ENCODE measurements around the gene SEMA5B. TPM values are rescaled to one million over a fixed set of nuclear protein-coding genes. Genes with fewer than 3 reads are reported as not detected.

Gene SEMA5B
- total RNA-seq, 2 donors from 2014 or later, result 0.14 to 3.2 TPM

- peaks cover 0 to 12% of the 10 kb centered on the region in 2 donors for H3K4me1 ChIP-seq (ENCODE audit: control insufficient read depth in 1 of 2, low read depth in 2 of 2)
Observed at GRCh38 chr3:122918576-122919290, 108.8 kb downstream of the SEMA5B start.

GRCh38 chr3:122917412-122917811 lies 110.2 kb downstream of the SEMA5B start:
- Histone ChIP-seq H3K27me3 (replicated peaks; ENCODE audit: insufficient read depth) (no peaks in the 10 kb centered on the region), H3K4me1 (ENCODE audit: control insufficient read depth in 1 of 2, low read depth in 2 of 2) (peaks cover 0 to 12% of the 10 kb centered on the region in 2 donors), H3K4me3 (no peak overlapping the region), H3K27ac (no peak overlapping the region), H3K9me3 (no peaks in the 10 kb centered on the region), H3K36me3 (no peaks in the 10 kb centered on the region)
- DNase-seq (ENCODE audit: low spot score) (no peak), ATAC-seq (ENCODE audit: insufficient number of reproducible peaks, low FRiP score, low read depth) (no peak)
- TF ChIP-seq, protein P1, sequence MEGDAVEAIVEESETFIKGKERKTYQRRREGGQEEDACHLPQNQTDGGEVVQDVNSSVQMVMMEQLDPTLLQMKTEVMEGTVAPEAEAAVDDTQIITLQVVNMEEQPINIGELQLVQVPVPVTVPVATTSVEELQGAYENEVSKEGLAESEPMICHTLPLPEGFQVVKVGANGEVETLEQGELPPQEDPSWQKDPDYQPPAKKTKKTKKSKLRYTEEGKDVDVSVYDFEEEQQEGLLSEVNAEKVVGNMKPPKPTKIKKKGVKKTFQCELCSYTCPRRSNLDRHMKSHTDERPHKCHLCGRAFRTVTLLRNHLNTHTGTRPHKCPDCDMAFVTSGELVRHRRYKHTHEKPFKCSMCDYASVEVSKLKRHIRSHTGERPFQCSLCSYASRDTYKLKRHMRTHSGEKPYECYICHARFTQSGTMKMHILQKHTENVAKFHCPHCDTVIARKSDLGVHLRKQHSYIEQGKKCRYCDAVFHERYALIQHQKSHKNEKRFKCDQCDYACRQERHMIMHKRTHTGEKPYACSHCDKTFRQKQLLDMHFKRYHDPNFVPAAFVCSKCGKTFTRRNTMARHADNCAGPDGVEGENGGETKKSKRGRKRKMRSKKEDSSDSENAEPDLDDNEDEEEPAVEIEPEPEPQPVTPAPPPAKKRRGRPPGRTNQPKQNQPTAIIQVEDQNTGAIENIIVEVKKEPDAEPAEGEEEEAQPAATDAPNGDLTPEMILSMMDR (IDR thresholded peaks at IDR 0.05), result no peak

More at GRCh38 chr3:122918576-122919290, 108.8 kb downstream of the SEMA5B start:
- H3K27ac ChIP-seq, result no peak overlapping the region
- no peaks in the 10 kb centered on the region for H3K9me3 ChIP-seq
- no peaks in the 10 kb centered on the region for H3K36me3 ChIP-seq
- no peaks in the 10 kb centered on the region for H3K27me3 ChIP-seq (replicated peaks; ENCODE audit: insufficient read depth)
- ATAC-seq (ENCODE audit: insufficient number of reproducible peaks, low FRiP score, low read depth), result no peak
- no peak overlapping the region for H3K4me3 ChIP-seq
- DNase-seq (ENCODE audit: low spot score), result no peak
- TF ChIP-seq, protein P1 (IDR thresholded peaks at IDR 0.05), result no peak

- TF ChIP-seq, protein P1 (IDR thresholded peaks at IDR 0.05), result no peak
- ATAC-seq (ENCODE audit: insufficient number of reproducible peaks, low FRiP score, low read depth), result no peak
- H3K27me3 ChIP-seq (replicated peaks; ENCODE audit: insufficient read depth), result no peaks in the 10 kb centered on the region
- no peaks in the 10 kb centered on the region for H3K36me3 ChIP-seq
- no peak overlapping the region for H3K4me3 ChIP-seq
- no peaks in the 10 kb centered on the region for H3K9me3 ChIP-seq
- no peak for DNase-seq (ENCODE audit: low spot score)
- H3K4me1 ChIP-seq (ENCODE audit: control insufficient read depth in 1 of 2, low read depth in 2 of 2), result peaks cover 0 to 12% of the 10 kb centered on the region in 2 donors
- no peak overlapping the region for H3K27ac ChIP-seq
Observed at GRCh38 chr3:122916580-122916979, 111.0 kb downstream of the SEMA5B start.

- Histone ChIP-seq H3K27ac (no peak overlapping the region), H3K27me3 (replicated peaks; ENCODE audit: insufficient read depth) (no peaks in the 10 kb centered on the region), H3K9me3 (no peaks in the 10 kb centered on the region), H3K4me1 (ENCODE audit: control insufficient read depth in 1 of 2, low read depth in 2 of 2) (peaks cover 0 to 12% of the 10 kb centered on the region in 2 donors), H3K36me3 (no peaks in the 10 kb centered on the region), H3K4me3 (no peak overlapping the region)
- TF ChIP-seq, protein P1 (IDR thresholded peaks at IDR 0.05), result no peak
- ATAC-seq (ENCODE audit: insufficient number of reproducible peaks, low FRiP score, low read depth) (no peak), DNase-seq (ENCODE audit: low spot score) (no peak)
Observed at GRCh38 chr3:122916084-122916483, 111.5 kb downstream of the SEMA5B start.

GRCh38 chr3:122915300-122916055 lies 112.1 kb downstream of the SEMA5B start:
- no peaks in the 10 kb centered on the region for H3K36me3 ChIP-seq
- H3K27ac ChIP-seq, result no peak overlapping the region
- no peak overlapping the region for H3K4me3 ChIP-seq
- H3K4me1 ChIP-seq (ENCODE audit: control insufficient read depth in 1 of 2, low read depth in 2 of 2), result peaks cover 0 to 12% of the 10 kb centered on the region in 2 donors
- no peaks in the 10 kb centered on the region for H3K27me3 ChIP-seq (replicated peaks; ENCODE audit: insufficient read depth)
- TF ChIP-seq, protein P1 (IDR thresholded peaks at IDR 0.05), result no peak
- no peak for DNase-seq (ENCODE audit: low spot score)
- ATAC-seq (ENCODE audit: insufficient number of reproducible peaks, low FRiP score, low read depth), result no peak
- no peaks in the 10 kb centered on the region for H3K9me3 ChIP-seq

Measured in thoracic aorta (tissue), 2 donors.